Measurements from ENCODE around the gene PPP3R1.
A peak's percentile ranks its signal among the peaks of the same experiment; 100 is the strongest.

Gene PPP3R1

DNA sequence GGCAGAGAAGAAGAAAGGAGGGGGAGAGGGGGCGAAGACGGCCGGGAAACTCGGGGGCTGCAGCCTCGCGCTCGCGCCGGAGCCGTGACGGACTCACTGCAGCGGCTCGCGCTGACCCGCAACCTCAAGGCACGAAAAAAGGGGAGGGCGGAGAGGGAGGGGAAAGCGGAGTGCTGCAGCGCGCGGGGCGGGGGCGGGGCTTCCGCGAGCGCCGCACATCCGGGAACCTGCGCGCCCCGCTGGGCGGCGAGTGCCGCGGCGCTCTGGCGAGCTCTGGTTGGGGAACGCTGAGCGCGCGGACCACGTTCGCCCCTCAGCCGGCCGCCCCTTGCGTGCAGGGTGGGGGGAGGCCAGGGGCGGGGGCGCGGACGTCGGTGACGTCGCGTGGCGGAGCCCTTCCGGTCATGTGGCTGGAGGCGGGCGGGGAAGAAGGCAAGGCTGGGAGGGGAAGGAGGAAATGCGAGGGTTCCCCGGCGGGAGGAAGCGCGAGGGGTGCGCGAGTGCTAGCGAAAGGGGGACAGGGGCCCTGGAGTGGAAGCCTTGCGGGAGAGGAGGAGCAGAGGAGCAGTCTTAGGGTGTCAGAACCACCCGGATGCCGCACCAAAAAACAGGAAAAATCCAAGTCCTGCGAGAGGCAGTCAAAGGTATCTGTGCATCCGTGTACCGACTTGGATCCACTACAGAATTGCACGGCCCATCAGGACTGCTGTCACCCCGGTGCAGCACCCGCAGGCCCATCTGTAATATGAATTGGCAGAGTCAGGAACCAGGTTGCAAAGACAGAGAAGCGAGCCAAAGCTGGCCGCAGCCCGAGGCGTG is at the start of gene PPP3R1:
Gene PPP3R1 (minus strand): TSS at position 133 of the 819 bp plus-strand sequence. CDS start 405 bp downstream, outside the sequence.
- peak; percentile 97 for DNase-seq (ENCODE audit: low spot score)

DNA sequence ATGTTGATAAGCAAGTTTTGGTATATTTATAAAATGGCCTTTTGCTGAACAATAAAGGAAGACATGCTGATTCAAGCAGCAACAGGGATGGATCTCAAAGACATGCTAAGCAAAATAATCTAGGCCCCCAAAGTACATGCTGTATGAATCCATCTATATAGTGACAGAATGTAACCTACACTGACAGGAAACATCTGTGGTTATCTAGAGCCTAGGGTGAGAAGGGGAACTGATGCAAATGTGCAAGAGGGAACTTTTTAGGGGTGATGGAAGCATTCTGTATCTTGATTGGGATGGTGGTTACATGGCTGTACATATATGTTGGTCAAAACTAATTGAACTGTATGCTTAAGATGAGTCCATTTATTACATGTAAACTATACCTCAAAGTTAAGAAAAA is 43.2 kb upstream of the PPP3R1 start:
- no peak for DNase-seq (ENCODE audit: low spot score)

DNA sequence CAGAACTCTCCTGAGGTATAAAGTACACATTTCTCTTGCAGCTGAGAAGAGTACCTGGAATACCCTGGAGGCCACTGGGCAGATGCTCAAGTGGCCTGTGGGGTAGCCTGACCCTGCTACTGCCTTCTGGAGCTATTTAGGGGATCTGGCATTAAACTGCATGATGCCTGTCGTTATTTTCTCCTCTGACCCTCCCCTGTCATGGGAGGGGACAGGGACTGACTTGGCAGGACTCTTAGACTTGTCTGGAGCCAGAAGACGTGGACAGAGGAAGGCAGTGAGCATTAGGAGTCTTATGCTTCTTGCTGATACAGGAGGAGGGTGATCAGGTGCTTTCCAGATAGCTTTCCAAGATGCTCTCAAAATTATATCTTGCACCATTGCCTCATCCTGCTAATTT is 42.6 kb upstream of the PPP3R1 start:
- DNase-seq (ENCODE audit: low spot score): no peak

DNA sequence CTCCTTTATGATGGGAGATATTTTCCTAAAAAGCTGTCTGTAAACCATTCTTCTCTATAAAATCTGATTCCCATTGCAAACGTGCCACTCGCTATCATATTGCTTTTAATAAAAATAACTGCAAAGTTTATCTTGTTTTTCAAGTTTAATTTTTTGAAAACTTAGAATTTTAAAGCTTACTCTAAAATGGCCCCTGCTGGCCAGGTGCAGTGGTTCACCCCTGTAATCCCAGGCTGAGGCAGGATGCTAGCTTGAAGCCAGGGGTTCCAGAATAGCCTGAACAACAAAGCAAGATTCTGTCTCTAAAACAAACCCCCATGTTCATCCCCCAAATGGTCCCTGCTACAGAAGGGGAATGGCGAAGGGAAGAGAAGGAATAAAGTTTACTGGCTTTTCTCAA is 41.9 kb upstream of the PPP3R1 start:
- no peak for DNase-seq (ENCODE audit: low spot score)

- no peak for DNase-seq (ENCODE audit: low spot score)
Observed at GRCh38 chr2:68293755-68294154, 41.4 kb upstream of the PPP3R1 start.

GRCh38 chr2:68293024-68293423 is 40.7 kb upstream of the PPP3R1 start:
- no peak for DNase-seq (ENCODE audit: low spot score)

DNA sequence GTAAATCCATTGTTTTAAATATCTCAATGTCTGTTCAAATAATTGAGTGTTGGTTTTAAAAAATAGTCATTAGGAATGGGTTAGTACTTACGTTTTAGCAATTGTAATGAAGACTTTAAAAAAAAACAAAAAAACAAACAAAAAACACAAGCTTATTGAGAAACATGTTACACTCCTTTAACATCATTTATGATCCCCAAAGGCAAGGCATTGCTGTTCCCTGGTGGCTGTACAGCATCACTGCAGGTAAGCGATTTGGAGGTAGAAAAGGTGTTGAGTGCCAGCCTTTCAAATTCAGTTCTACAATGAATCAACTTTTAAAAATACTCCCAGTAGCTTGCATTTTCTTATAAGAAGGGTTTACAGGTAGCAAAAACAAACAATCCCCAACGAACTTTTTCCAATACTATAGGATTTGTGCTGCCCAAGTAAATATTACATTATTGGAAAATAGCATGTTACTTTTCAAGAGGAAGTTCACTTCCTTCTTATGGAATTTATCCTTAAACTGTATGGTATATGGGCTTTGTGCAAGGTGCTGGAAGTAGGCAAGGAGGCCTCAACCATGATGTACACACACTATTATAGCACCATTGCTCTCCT is 39.9 kb upstream of the PPP3R1 start:
- DNase-seq (ENCODE audit: low spot score): peak; percentile 15

DNA sequence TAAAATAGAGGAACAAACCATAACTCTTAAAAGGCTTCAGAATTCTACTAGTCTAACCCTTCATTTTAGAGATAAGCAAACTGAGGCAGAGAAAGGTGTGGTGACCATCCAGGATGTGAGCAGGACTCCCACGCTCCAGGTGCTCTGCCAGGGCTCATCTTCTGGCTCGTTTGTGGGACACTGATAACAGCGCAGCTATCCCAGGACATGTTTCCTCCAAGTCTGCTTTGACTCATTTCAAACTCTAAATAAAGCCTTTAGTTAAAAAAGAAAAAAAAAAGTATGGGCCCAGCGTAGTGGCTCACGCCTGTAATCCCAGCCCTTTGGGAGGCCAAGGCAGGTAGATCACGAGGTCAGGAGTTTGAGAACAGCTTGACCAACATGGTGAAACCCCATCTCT is 39.0 kb upstream of the PPP3R1 start:
- no peak for DNase-seq (ENCODE audit: low spot score)

GRCh38 chr2:68290901-68291300 is 38.6 kb upstream of the PPP3R1 start:
- DNase-seq (ENCODE audit: low spot score): no peak

DNA sequence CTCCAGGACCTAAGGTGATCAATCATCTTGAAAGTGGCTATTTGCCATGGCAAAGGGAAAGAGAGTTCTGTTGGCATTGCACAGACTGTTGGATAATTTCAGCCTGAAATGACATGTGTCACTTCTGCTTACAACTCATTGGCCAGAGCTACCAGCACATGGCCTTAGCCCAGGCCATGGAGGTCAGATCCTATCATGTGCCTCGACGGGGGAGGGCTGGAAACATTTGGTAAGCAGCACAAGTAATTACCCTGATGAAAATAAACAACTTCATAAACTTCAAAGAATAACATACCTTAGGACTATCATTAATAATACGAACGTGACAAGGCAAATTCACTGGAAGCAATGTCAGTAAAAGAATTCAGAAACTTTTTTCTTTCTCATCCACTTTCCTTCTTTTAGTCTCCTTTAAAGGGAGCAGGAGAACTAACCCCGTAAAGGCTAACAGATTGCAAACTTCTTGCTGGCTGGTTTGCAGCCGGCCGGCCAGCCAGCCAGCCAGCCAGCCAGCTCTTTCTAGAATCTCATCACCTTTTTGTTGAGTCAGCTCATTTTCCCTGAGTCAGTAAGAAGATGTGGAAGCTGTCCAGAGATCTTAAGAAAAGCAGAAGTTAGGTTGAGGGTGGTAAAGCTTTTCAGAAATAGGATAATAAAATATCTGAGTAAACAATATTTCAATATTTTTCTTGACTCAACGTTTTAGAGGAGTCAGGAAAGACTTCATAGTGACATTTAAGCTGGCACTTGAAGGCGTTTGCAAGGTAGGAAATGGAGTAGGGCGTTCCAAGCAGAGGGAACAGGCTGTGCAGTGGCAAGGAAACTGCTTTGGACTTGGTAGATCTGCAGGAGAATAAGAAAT is 35.5 kb upstream of the PPP3R1 start:
- DNase-seq (ENCODE audit: low spot score): peak; percentile 58

DNA sequence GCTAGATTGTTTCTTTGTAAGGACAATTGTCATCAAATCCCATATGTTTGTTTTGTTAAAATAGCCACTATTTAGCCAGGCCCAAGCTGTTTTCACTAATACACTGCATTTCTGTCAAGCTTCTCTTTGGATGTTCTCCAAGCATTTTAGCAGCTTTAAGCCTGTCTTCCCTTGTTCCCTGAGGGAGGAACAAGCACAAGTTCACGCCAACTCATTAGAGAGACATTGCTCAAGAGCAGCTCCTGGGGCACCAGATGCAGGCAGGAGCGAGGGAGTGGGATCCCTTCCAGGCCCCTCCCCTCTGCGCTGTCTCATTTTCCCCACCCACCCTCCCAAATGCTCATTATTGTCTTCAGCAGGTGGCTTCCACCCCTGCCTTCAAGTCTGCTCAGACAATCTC is 32.6 kb upstream of the PPP3R1 start:
- peak; percentile 79 for DNase-seq (ENCODE audit: low spot score)

- no peak for DNase-seq (ENCODE audit: low spot score)
Observed at GRCh38 chr2:68283419-68283812, 31.1 kb upstream of the PPP3R1 start.

DNA sequence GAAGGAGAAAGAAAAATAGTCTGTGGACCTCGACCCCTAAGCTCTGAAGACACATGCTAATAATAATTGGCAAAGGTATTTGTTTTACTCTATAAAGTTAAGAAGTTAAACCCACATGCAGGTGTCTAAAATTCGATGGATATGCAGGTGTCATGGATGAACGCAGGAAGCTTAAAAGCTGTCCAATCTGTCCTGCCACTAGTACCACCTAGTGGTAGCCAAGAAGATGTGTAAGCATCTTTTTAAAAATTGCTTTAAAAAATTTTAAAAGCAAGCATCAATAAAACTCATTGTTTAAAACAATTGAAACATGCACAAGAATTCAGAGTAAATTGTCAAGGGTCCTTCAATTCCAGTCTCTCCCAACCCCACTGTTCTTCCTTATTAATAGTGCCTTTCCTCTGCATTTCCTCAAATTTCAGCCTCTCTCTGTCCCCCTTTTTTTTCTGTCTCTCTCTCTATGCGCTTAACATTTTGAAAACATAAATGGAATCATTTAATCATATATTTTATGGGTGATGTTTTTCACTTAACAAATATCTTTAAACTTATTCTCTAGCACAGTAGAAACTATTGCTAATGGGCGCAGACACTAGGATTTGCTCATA is 30.6 kb upstream of the PPP3R1 start:
- DNase-seq (ENCODE audit: low spot score): peak; percentile 71

- DNase-seq (ENCODE audit: low spot score): no peak
Observed at GRCh38 chr2:68280796-68281195, 28.5 kb upstream of the PPP3R1 start.

DNA sequence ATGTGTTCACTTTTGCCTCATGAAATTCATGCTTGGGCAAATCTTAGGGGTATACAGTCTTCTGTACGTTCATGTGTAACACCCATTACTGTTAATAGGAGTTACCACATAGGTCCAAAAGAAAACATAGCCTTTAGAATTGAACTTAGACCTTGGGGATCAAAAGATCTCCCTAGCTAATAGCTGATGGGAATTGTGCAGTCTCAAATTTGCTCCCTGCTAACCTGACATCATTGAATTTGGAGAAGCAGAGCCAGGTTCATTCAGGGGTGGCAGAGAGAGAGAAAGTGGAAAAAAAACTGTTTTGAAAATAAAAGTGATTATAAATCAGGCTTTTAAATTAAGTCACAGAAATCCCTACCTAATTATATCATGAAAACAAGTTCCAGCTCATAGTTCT is 28.0 kb upstream of the PPP3R1 start:
- DNase-seq (ENCODE audit: low spot score): no peak

DNA sequence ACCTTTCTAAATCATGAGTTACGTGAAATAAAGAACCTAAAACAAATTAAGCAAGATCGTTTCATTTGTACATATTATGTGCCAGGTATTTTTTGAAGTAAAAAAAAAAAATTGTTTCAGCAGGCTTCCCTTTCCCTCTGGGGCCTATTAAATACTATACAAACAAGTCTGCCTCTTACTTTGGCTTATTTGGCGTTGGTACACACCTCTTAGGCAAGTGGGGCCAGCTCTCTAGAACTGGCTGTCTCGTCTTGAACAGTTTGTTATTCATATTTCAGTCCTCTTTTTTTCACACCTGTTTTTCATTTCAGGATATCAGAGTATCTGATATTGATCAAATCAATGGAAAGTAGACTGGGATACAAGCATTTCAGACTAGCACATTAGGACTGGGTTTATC is 27.4 kb upstream of the PPP3R1 start:
- DNase-seq (ENCODE audit: low spot score): no peak

- no peak for DNase-seq (ENCODE audit: low spot score)
Observed at GRCh38 chr2:68278169-68278568, 25.8 kb upstream of the PPP3R1 start.

DNA sequence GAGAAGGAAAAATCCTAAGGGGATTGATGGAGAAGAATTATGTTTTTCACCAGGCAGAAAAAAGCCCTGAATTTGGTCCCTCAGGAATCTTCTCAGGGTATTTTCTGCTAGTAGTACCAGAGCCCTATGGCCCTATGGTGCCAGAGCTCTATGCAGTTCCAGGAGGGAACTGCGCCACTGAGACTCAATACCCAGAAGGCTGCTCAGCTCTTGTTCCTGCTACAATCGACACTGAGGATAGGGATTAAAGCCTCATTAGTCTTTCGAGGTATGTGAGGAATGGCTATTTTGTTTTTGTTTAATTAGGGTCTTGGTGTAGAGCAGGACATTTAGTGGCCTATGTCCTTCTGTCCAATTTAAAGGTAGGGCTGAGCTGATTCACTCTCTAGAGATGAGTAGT is 21.7 kb upstream of the PPP3R1 start:
- no peak for DNase-seq (ENCODE audit: low spot score)

- no peak for DNase-seq (ENCODE audit: low spot score)
Observed at GRCh38 chr2:68272246-68272994, 20.1 kb upstream of the PPP3R1 start.

DNA sequence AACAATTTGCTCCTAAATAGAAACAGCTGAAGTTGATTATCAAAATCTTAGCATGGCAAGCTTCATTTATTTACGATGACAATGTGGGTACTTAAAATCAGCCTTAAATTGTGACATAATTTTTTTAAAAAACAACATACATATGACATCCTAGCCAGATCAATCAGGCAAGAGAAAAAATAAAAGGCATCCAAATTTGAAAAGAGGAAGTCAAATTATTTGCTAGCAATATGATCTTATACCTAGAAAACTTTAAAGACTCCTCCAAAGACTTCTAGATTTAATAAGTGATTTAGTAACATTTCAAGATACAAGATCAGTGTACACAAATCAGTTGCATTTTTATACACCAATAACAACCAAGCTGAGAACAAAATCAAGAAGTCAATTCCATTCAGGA is 14.3 kb upstream of the PPP3R1 start:
- DNase-seq (ENCODE audit: low spot score): no peak

DNA sequence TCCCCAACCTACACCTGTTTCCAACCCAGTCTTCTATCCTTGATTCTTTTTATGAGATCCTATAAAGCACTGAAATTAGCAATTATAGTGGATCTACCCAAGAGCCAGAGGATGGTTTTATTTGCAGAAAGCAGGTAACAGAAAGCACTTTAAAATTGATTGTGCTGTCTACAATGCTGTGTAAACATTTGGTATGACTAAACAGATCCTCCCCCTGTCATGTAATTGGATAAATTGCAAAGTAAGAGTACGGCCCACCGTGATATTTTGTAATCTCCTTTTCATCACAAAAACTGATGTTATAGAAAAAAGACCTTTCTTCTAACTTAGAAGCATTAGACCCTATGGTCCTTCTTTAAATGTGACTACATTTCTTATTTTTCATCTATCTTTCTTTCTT is 11.3 kb upstream of the PPP3R1 start:
- DNase-seq (ENCODE audit: low spot score): no peak

- peak; percentile 38 for DNase-seq (ENCODE audit: low spot score)
Observed at GRCh38 chr2:68258851-68259250, 6.5 kb upstream of the PPP3R1 start.
